Left ventricle myocardium inferior (tissue), 1 donor: Measurements from ENCODE around the gene CDH4. TPM values are rescaled to one million over a fixed set of nuclear protein-coding genes. Genes with fewer than 3 reads are reported as not detected.

Source experiments
- DNase-seq: peaks from one replicate; pipeline ENCODE4 v3.0.0-alpha.2; 2020
- H3K27ac ChIP-seq: fragments of 200-600 bp; replicated peaks from 2 replicates; pipeline ENCODE4 v1.8.0; 2021
- H3K27me3 ChIP-seq: fragments of 200-600 bp; 2 replicates; pipeline ENCODE4 v1.8.0; 2021; ENCODE audit warnings: low read depth
- H3K36me3 ChIP-seq: fragments of 200-600 bp; 2 replicates; pipeline ENCODE4 v1.8.0; 2021
- H3K4me1 ChIP-seq: fragments of 200-600 bp; 2 replicates; pipeline ENCODE4 v1.8.0; 2021
- H3K4me3 ChIP-seq: fragments of 200-600 bp; 2 replicates; pipeline ENCODE4 v1.8.0; 2021; ENCODE audit warnings: mild to moderate bottlenecking, moderate library complexity
- H3K9me3 ChIP-seq: fragments of 200-600 bp; replicated peaks from 2 replicates; pipeline ENCODE4 v1.8.0; 2021
- CTCF ChIP-seq: fragments of 200-600 bp; IDR thresholded peaks from 2 replicates; pipeline ENCODE4 v1.8.0; 2021; ENCODE audit warnings: antibody characterized with exemption, mild to moderate bottlenecking, borderline replicate concordance
- intact Hi-C: fragments of 100-400 bp; cut with micrococcal nuclease; formaldehyde crosslinking; loops from one replicate; pipeline ENCODE4 v1.11.0; 2022
- total RNA-seq: library from RNA; stranded (reverse); fragmentation: NEBNext Ultra II Directional; extraction: Animal tissue kit (Norgen Biotek cat#: 25700); gene quantifications from one replicate; pipeline ENCODE4 v1.2.1, GENCODE V29; 2021
- donor health status: DM: no; HTN: yes; CAD: no; lungs with severe emphysema.

The CDH4 gene
- total RNA-seq, 1 donor from 2014 or later = 0.05 TPM

DNA sequence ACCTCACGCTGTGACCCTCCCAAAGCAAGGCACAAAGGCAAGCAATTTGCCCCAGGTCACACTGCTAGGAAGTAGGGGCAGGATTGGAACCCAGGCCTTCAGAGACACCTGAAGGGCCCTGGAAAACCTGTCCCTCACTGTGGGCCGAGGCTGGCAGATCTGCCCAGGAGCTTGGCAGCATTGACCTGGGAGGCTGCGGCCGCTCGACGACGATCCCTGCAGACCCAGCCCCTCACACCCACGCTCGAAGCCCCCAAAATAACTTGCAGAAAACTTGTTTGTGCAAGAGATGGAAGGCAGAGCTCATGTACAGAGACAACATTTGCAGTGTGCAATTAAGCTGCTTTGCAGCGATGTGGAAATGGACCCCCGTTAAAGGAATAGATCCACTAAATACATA, 562.2 kb downstream of the CDH4 start:
- Histone ChIP-seq H3K9me3 (no peaks in the 10 kb centered on the region), H3K4me1 (no peaks in the 10 kb centered on the region), H3K27ac (no peak overlapping the region), H3K4me3 (no peak overlapping the region), H3K36me3 (no peaks in the 10 kb centered on the region), H3K27me3 (peaks cover 60% of the 10 kb centered on the region)
- TF ChIP-seq CTCF = no peak
- intact Hi-C loops = no loop called here
- no peak for DNase-seq

GRCh38 chr20:61814726-61815125, 562.7 kb downstream of the CDH4 start:
- H3K4me3 ChIP-seq = no peak overlapping the region
- H3K36me3 ChIP-seq = no peaks in the 10 kb centered on the region
- TF ChIP-seq CTCF = no peak
- no peaks in the 10 kb centered on the region for H3K9me3 ChIP-seq
- no peak overlapping the region for H3K27ac ChIP-seq
- DNase-seq = no peak
- intact Hi-C loops = no loop called here
- H3K27me3 ChIP-seq = peaks cover 56% of the 10 kb centered on the region
- no peaks in the 10 kb centered on the region for H3K4me1 ChIP-seq

- H3K36me3 ChIP-seq = no peaks in the 10 kb centered on the region
- no peak for DNase-seq
- intact Hi-C loops = no loop called here
- TF ChIP-seq CTCF = no peak
- no peak overlapping the region for H3K4me3 ChIP-seq
- H3K4me1 ChIP-seq = no peaks in the 10 kb centered on the region
- no peak overlapping the region for H3K27ac ChIP-seq
- peaks cover 53% of the 10 kb centered on the region for H3K27me3 ChIP-seq
- no peaks in the 10 kb centered on the region for H3K9me3 ChIP-seq
Observed at GRCh38 chr20:61815176-61815575, 563.1 kb downstream of the CDH4 start.

GRCh38 chr20:61815678-61816077, 563.6 kb downstream of the CDH4 start:
- no peaks in the 10 kb centered on the region for H3K4me1 ChIP-seq
- no peaks in the 10 kb centered on the region for H3K36me3 ChIP-seq
- no peak overlapping the region for H3K4me3 ChIP-seq
- H3K27me3 ChIP-seq = peaks cover 54% of the 10 kb centered on the region
- DNase-seq = no peak
- no peak for TF ChIP-seq CTCF
- H3K27ac ChIP-seq = no peak overlapping the region
- no peaks in the 10 kb centered on the region for H3K9me3 ChIP-seq
- intact Hi-C loops = no loop called here

- Histone ChIP-seq H3K4me1 (no peaks in the 10 kb centered on the region), H3K4me3 (no peak overlapping the region), H3K36me3 (no peaks in the 10 kb centered on the region), H3K27me3 (peaks cover 52% of the 10 kb centered on the region), H3K9me3 (no peaks in the 10 kb centered on the region), H3K27ac (no peak overlapping the region)
- no peak for TF ChIP-seq CTCF
- no peak for DNase-seq
- intact Hi-C loops = no loop called here
Observed at GRCh38 chr20:61816606-61817460, 564.8 kb downstream of the CDH4 start.
